Transverse colon (tissue), 4 donors: ENCODE results near the gene IGFL3.
"Not testable (repeated sequence)": the region's sequence is repeated elsewhere in the genome, so short reads cannot be mapped to it uniquely, and the experiment has no call there.

Source experiments
- CTCF ChIP-seq, 5 experiments: fragments of 200-600 bp in 3 of 5; fragments of 450-650 bp in 2 of 5; sonication (generic) in 3 of 5; IDR thresholded peaks; 1 replicate in 2 of 5; 2 replicates in 3 of 5; pipeline ENCODE4 v1.5.1; 2016 to 2017; ENCODE audit warnings: antibody characterized with exemption in 5 of 5, inconsistent platforms in 3 of 5, mild to moderate bottlenecking in 2 of 5, moderate library complexity in 1 of 5
- EP300 ChIP-seq: sonication (generic); formaldehyde crosslinking; IDR thresholded peaks from one replicate; pipeline ENCODE4 v1.6.1; 2017; ENCODE audit warnings: antibody characterized with exemption, low read depth
- POLR2A ChIP-seq: fragments of 450-650 bp; IDR thresholded peaks from one replicate; pipeline ENCODE4 v1.6.1; 2016; ENCODE audit warnings: antibody characterized with exemption, mild to moderate bottlenecking, moderate library complexity
- POLR2AphosphoS5 ChIP-seq, 3 donors: sonication (generic); formaldehyde crosslinking; IDR thresholded peaks; one replicate each; pipeline ENCODE4 v1.6.1; 2016; ENCODE audit warnings: antibody characterized with exemption in 3 of 3

DNA sequence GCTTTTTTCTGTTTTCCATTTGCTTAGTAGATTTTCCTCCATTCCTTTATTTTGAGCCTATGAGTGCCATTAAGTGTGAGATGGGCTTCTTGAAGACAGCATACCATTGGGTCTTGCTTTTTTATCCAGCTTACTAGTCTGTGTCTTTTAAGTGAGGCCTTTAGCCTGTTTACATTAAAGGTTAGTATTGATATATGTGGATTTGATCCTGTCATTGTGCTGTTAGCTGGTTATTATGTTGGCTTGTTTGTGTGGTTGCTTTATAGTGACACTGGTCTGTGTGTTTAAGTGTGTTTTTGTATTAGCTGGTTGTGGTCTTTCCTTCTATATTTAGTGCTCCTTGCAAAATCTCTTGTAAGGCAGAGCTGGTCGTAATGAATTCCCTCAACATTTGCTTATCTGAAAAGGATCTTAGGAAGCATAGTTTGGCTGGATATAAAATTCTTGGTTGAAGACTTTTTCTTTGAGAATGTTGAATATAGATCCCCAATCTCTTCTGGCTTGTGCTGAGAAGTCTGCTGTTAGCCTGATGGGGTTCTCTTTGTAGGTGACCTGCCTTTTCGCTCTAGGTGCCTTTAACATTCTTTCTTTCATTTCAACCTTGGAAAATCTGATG is 37.3 kb upstream of the IGFL3 start:
- not testable (repeated sequence) for TF ChIP-seq POLR2AphosphoS5 (IDR thresholded peaks at IDR 0.05); CTCF (IDR thresholded peaks at IDR 0.05); POLR2A; EP300
